ENCODE data around the gene DNM3.

Gene DNM3

GRCh38 chr1:172146141-172146850 is 305.0 kb downstream of the DNM3 start:
- DNase-seq, result no peak

GRCh38 chr1:172147541-172147940 is 306.2 kb downstream of the DNM3 start:
- DNase-seq, result no peak

GRCh38 chr1:172148213-172148612 is 306.9 kb downstream of the DNM3 start:
- no peak for DNase-seq

GRCh38 chr1:172148707-172149106 is 307.4 kb downstream of the DNM3 start:
- DNase-seq, result no peak

GRCh38 chr1:172149346-172149745 is 308.0 kb downstream of the DNM3 start:
- DNase-seq, result no peak

GRCh38 chr1:172154551-172154950 is 313.3 kb downstream of the DNM3 start:
- DNase-seq, result peak; percentile 62

GRCh38 chr1:172155766-172156165 is 314.5 kb downstream of the DNM3 start:
- no peak for DNase-seq

- no peak for DNase-seq
These were observed 320.9 kb downstream of the DNM3 start for GRCh38 chr1:172162236-172162635.

GRCh38 chr1:172163498-172164215 is 322.4 kb downstream of the DNM3 start:
- peak; percentile 73 for DNase-seq

- no peak for DNase-seq
These were observed 324.1 kb downstream of the DNM3 start for GRCh38 chr1:172165403-172165802.

GRCh38 chr1:172167796-172168596 is 326.7 kb downstream of the DNM3 start:
- DNase-seq, result no peak

GRCh38 chr1:172168597-172168872 is 327.2 kb downstream of the DNM3 start:
- DNase-seq, result no peak

GRCh38 chr1:172169836-172170235 is 328.5 kb downstream of the DNM3 start:
- DNase-seq, result no peak

- no peak for DNase-seq
These were observed 331.1 kb downstream of the DNM3 start for GRCh38 chr1:172172352-172172831.

GRCh38 chr1:172176206-172176605 is 334.9 kb downstream of the DNM3 start:
- no peak for DNase-seq

- DNase-seq, result no peak
These were observed 336.6 kb downstream of the DNM3 start for GRCh38 chr1:172177849-172178248.

GRCh38 chr1:172178886-172179285 is 337.6 kb downstream of the DNM3 start:
- no peak for DNase-seq

- no peak for DNase-seq
These were observed 338.6 kb downstream of the DNM3 start for GRCh38 chr1:172179918-172180317.

- DNase-seq, result peak; percentile 57
These were observed 339.4 kb downstream of the DNM3 start for GRCh38 chr1:172180501-172181285.

- no peak for DNase-seq
These were observed 343.4 kb downstream of the DNM3 start for GRCh38 chr1:172184506-172185191.

GRCh38 chr1:172185211-172185610 is 343.9 kb downstream of the DNM3 start:
- peak; percentile 80 for DNase-seq

- no peak for DNase-seq
These were observed 344.7 kb downstream of the DNM3 start for GRCh38 chr1:172185996-172186395.
